Measurements from ENCODE around the gene TTC9.

TTC9 gene

GRCh38 chr14:70718383-70719118 lies 76.8 kb downstream of the TTC9 start:
- no peak for DNase-seq

GRCh38 chr14:70721542-70721941 lies 79.8 kb downstream of the TTC9 start:
- no peak for DNase-seq

DNA sequence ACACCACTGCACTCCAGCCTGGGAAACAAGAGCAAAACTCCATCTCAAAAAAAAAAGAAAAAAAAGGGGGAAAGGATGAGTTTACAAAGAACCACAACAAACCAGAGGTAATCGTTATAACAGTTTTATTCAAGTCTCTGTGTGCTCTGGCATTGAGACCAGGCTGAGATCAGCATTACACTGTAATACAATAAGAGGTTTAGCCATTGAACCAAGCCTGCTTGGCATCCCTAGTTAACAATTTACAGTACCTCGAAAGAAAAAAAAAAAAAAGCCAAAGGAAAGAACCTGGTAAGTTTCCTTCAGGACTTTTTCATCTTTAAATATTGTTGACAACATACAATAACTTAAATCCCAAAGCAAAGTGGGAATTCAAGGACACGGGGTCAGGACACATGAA lies 80.7 kb downstream of the TTC9 start:
- no peak for DNase-seq

- DNase-seq, result no peak
Observed at GRCh38 chr14:70723276-70723675, 81.6 kb downstream of the TTC9 start.

- no peak for DNase-seq
Observed at GRCh38 chr14:70724110-70724509, 82.4 kb downstream of the TTC9 start.

DNA sequence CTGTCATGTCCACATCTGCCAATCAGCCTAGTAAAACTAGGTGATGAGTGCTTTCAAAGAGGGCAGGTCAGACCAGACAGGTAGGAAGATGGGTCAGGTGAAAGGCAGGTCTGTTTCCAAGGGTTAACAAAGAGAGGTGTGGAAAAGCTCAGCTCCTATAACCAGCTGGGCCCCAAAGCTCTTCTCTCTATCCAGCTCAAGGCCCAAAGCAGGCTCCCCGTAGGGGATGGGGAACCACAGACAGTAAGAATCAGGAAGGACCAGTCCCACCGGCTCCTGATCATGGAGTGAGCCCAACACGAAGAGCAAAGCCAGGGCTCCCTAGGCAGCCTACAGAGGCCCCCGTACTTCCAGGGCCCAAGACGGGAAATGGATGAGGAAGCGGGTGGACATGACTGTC lies 83.2 kb downstream of the TTC9 start:
- DNase-seq, result no peak
